Effector memory CD8-positive, alpha-beta T cell (primary cell): ENCODE results near the gene MEOX1.

Experiments used
- ATAC-seq: fragments of 150-1000 bp; cut with Tn5 transposase; replicated peaks from 2 replicates; pipeline ENCODE4 v1.10.0; 2021; ENCODE audit warnings: mild to moderate bottlenecking, moderate library complexity
- DNase-seq, 3 experiments: peaks; one replicate each; pipeline ENCODE4 v3.0.0; 2021
- H3K27ac Mint-ChIP-seq, 2 donors: one replicate each; pipeline ENCODE4 v1.8.0; 2022; ENCODE audit warnings: mild to moderate bottlenecking in 2 of 2, mixed read lengths in 2 of 2, moderate library complexity in 2 of 2
- H3K27me3 Mint-ChIP-seq, 2 donors: one replicate each; pipeline ENCODE4 v1.8.0; 2022; ENCODE audit warnings: mixed read lengths in 2 of 2
- H3K36me3 Mint-ChIP-seq: one replicate; pipeline ENCODE4 v1.8.0; 2022; ENCODE audit warnings: mild to moderate bottlenecking, moderate library complexity, mixed read lengths; ENCODE audit not compliant: insufficient read depth
- H3K4me1 Mint-ChIP-seq, 2 donors: one replicate each; pipeline ENCODE4 v1.8.0; 2022; ENCODE audit warnings: low read depth in 2 of 2, mixed read lengths in 2 of 2
- H3K4me3 Mint-ChIP-seq, 2 donors: one replicate each; pipeline ENCODE4 v1.8.0; 2022; ENCODE audit warnings: mild to moderate bottlenecking in 2 of 2, mixed read lengths in 2 of 2, moderate library complexity in 2 of 2
- H3K9me3 Mint-ChIP-seq, 2 donors: one replicate each; pipeline ENCODE4 v1.8.0; 2022; ENCODE audit warnings: mixed read lengths in 2 of 2
- total RNA-seq, 9 experiments: gene quantifications; one replicate each; lab custom pipeline; 2026; lab: John Stamatoyannopoulos, UW

MEOX1 gene
- 0.50 to 5.3 (median 1.4) reads per million in 9 experiments for total RNA-seq

- Mint-ChIP-seq H3K27me3 (peaks cover 0 to 7% of the 10 kb centered on the region in 2 donors), H3K27ac (peak within 1 kb of the TSS; percentile 52 to 82), H3K4me1 (peaks cover 24 to 32% of the 10 kb centered on the region in 2 donors), H3K36me3 (peaks cover 7% of the 10 kb centered on the region), H3K9me3 (no peaks in the 10 kb centered on the region), H3K4me3 (peak within 1 kb of the TSS; percentile 62 to 65)
- DNase-seq (no peak), ATAC-seq (peak; percentile 35)
Observed at GRCh38 chr17:43661699-43662412, at the start of gene MEOX1. Gene MEOX1 (minus strand): TSS chr17:43661922. CDS start chr17:43661534, 388 bp downstream.

GRCh38 chr17:43710101-43710500 is 48.4 kb upstream of the MEOX1 start:
- Mint-ChIP-seq H3K4me1 (peaks cover 8 to 14% of the 10 kb centered on the region in 2 donors), H3K27ac (no peak overlapping the region), H3K27me3 (peaks cover 48 to 92% of the 10 kb centered on the region in 2 donors), H3K9me3 (no peaks in the 10 kb centered on the region), H3K4me3 (no peak overlapping the region), H3K36me3 (no peaks in the 10 kb centered on the region)
- DNase-seq (no peak), ATAC-seq (no peak)

- ATAC-seq, result no peak
- Mint-ChIP-seq H3K4me1 (peaks cover 2 to 10% of the 10 kb centered on the region in 2 donors), H3K36me3 (no peaks in the 10 kb centered on the region), H3K9me3 (no peaks in the 10 kb centered on the region), H3K4me3 (no peak overlapping the region), H3K27ac (no peak overlapping the region), H3K27me3 (peaks cover 39 to 85% of the 10 kb centered on the region in 2 donors)
- DNase-seq, result no peak
Observed at GRCh38 chr17:43709210-43709609, 47.5 kb upstream of the MEOX1 start.

- peaks cover 25 to 65% of the 10 kb centered on the region in 2 donors for H3K27me3 Mint-ChIP-seq
Observed at GRCh38 chr17:43707184-43707583, 45.5 kb upstream of the MEOX1 start.

GRCh38 chr17:43706235-43706634 is 44.5 kb upstream of the MEOX1 start:
- no peaks in the 10 kb centered on the region for H3K9me3 Mint-ChIP-seq
- H3K4me3 Mint-ChIP-seq, result no peak overlapping the region
- peaks cover 18 to 56% of the 10 kb centered on the region in 2 donors for H3K27me3 Mint-ChIP-seq
- H3K36me3 Mint-ChIP-seq, result peaks cover 9% of the 10 kb centered on the region
- DNase-seq (no peak), ATAC-seq (no peak)
- H3K4me1 Mint-ChIP-seq, result peaks cover 9 to 10% of the 10 kb centered on the region in 2 donors
- H3K27ac Mint-ChIP-seq, result no peak overlapping the region

More at GRCh38 chr17:43707184-43707583, 45.5 kb upstream of the MEOX1 start:
- DNase-seq (no peak), ATAC-seq (no peak)
- no peak overlapping the region for H3K27ac Mint-ChIP-seq
- peaks cover 5 to 6% of the 10 kb centered on the region in 2 donors for H3K4me1 Mint-ChIP-seq
- H3K36me3 Mint-ChIP-seq, result peaks cover 3% of the 10 kb centered on the region
- H3K4me3 Mint-ChIP-seq, result no peak overlapping the region
- H3K9me3 Mint-ChIP-seq, result no peaks in the 10 kb centered on the region

- Mint-ChIP-seq H3K9me3 (no peaks in the 10 kb centered on the region), H3K4me1 (peaks cover 21 to 31% of the 10 kb centered on the region in 2 donors), H3K4me3 (no peak overlapping the region), H3K27me3 (peaks cover 23 to 47% of the 10 kb centered on the region in 2 donors), H3K27ac (no peak overlapping the region), H3K36me3 (peaks cover 14% of the 10 kb centered on the region)
- no peak for ATAC-seq
- DNase-seq, result no peak
Observed at GRCh38 chr17:43703630-43704029, 41.9 kb upstream of the MEOX1 start.

- ATAC-seq, result no peak
- Mint-ChIP-seq H3K27me3 (peaks cover 23 to 54% of the 10 kb centered on the region in 2 donors), H3K9me3 (no peaks in the 10 kb centered on the region), H3K36me3 (peaks cover 14% of the 10 kb centered on the region), H3K4me3 (peak overlapping the region in 1 of 2 donors; percentile 6), H3K27ac (peak overlapping the region in 1 of 2 donors; percentile 27), H3K4me1 (peaks cover 21 to 31% of the 10 kb centered on the region in 2 donors)
- DNase-seq, result no peak
Observed at GRCh38 chr17:43702637-43703036, 40.9 kb upstream of the MEOX1 start.

GRCh38 chr17:43701318-43701743 is 39.6 kb upstream of the MEOX1 start:
- Mint-ChIP-seq H3K36me3 (peaks cover 14% of the 10 kb centered on the region), H3K27ac (peak overlapping the region; percentile 81 to 87), H3K9me3 (no peaks in the 10 kb centered on the region), H3K4me3 (peak overlapping the region; percentile 50 to 58), H3K4me1 (peaks cover 21 to 31% of the 10 kb centered on the region in 2 donors), H3K27me3 (peaks cover 19 to 54% of the 10 kb centered on the region in 2 donors)
- ATAC-seq (peak; percentile 99), DNase-seq (peak; percentile 57 to 64 (median 60))

- peaks cover 14% of the 10 kb centered on the region for H3K36me3 Mint-ChIP-seq
- H3K4me1 Mint-ChIP-seq, result peaks cover 21 to 31% of the 10 kb centered on the region in 2 donors
- peaks cover 15 to 44% of the 10 kb centered on the region in 2 donors for H3K27me3 Mint-ChIP-seq
- no peak for DNase-seq
- no peaks in the 10 kb centered on the region for H3K9me3 Mint-ChIP-seq
- no peak overlapping the region for H3K4me3 Mint-ChIP-seq
- H3K27ac Mint-ChIP-seq, result peak overlapping the region in 1 of 2 donors; percentile 62
- no peak for ATAC-seq
Observed at GRCh38 chr17:43699438-43699756, 37.7 kb upstream of the MEOX1 start.

GRCh38 chr17:43698678-43699437 is 37.1 kb upstream of the MEOX1 start:
- ATAC-seq (no peak), DNase-seq (no peak)
- no peak overlapping the region for H3K4me3 Mint-ChIP-seq
- peaks cover 19 to 44% of the 10 kb centered on the region in 2 donors for H3K27me3 Mint-ChIP-seq
- H3K4me1 Mint-ChIP-seq, result peaks cover 21 to 31% of the 10 kb centered on the region in 2 donors
- H3K36me3 Mint-ChIP-seq, result peaks cover 14% of the 10 kb centered on the region
- H3K9me3 Mint-ChIP-seq, result no peaks in the 10 kb centered on the region
- no peak overlapping the region for H3K27ac Mint-ChIP-seq

- Mint-ChIP-seq H3K9me3 (no peaks in the 10 kb centered on the region), H3K4me1 (peaks cover 20 to 29% of the 10 kb centered on the region in 2 donors), H3K27ac (no peak overlapping the region), H3K36me3 (peaks cover 14% of the 10 kb centered on the region), H3K27me3 (peaks cover 19 to 44% of the 10 kb centered on the region in 2 donors), H3K4me3 (no peak overlapping the region)
- no peak for ATAC-seq
- DNase-seq, result no peak
Observed at GRCh38 chr17:43697937-43698336, 36.2 kb upstream of the MEOX1 start.

GRCh38 chr17:43696891-43697290 is 35.2 kb upstream of the MEOX1 start:
- H3K4me3 Mint-ChIP-seq, result no peak overlapping the region
- H3K27me3 Mint-ChIP-seq, result peaks cover 20 to 46% of the 10 kb centered on the region in 2 donors
- no peaks in the 10 kb centered on the region for H3K9me3 Mint-ChIP-seq
- no peak overlapping the region for H3K27ac Mint-ChIP-seq
- no peak for ATAC-seq
- no peak for DNase-seq
- peaks cover 15 to 25% of the 10 kb centered on the region in 2 donors for H3K4me1 Mint-ChIP-seq
- H3K36me3 Mint-ChIP-seq, result peaks cover 9% of the 10 kb centered on the region

- no peak overlapping the region for H3K4me3 Mint-ChIP-seq
- peaks cover 6% of the 10 kb centered on the region for H3K36me3 Mint-ChIP-seq
- H3K27me3 Mint-ChIP-seq, result peaks cover 26 to 53% of the 10 kb centered on the region in 2 donors
- no peak for DNase-seq
- peaks cover 11 to 21% of the 10 kb centered on the region in 2 donors for H3K4me1 Mint-ChIP-seq
- no peaks in the 10 kb centered on the region for H3K9me3 Mint-ChIP-seq
- H3K27ac Mint-ChIP-seq, result no peak overlapping the region
- ATAC-seq, result no peak
Observed at GRCh38 chr17:43695970-43696865, 34.5 kb upstream of the MEOX1 start.
